Measurements from ENCODE around the gene ASTN2. TPM values are rescaled to one million over a fixed set of nuclear protein-coding genes. Genes with fewer than 3 reads are reported as not detected.

Gene ASTN2
- total and polyA plus RNA-seq, 9 of the 15 experiments (the other 6 are each of a cell fraction or from before 2014, with no cell fraction given), result 0.56 to 3.5 (median 1.9) TPM

DNA sequence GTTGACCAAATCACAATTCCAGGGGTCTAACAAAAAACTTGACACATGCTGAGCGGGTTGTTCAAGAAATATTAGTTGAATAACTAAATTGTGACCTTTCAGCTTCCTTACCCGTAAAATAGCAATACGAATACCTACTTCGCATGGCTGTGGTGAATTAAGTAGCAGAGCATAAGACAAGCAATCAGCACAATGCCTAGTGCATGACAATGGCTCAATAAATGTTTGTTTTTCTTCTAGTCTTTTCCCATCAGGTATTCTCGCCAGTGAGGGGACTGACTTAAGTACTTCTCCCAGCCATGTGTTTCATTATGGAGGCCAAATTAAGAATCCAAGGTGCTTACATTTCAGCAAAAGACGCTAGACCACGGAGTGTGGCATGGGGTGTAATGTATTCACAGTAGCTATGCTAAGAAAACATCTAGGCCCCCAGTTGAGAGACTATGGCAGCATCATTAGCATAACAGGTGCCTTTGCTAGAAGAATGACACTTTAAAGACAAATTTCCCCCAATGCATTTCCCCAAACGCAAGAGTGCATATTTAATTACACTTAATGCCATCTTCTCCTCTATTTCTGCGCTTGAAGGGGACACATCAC, 145.9 kb downstream of the ASTN2 start (continued):
- TF ChIP-seq, protein P1, sequence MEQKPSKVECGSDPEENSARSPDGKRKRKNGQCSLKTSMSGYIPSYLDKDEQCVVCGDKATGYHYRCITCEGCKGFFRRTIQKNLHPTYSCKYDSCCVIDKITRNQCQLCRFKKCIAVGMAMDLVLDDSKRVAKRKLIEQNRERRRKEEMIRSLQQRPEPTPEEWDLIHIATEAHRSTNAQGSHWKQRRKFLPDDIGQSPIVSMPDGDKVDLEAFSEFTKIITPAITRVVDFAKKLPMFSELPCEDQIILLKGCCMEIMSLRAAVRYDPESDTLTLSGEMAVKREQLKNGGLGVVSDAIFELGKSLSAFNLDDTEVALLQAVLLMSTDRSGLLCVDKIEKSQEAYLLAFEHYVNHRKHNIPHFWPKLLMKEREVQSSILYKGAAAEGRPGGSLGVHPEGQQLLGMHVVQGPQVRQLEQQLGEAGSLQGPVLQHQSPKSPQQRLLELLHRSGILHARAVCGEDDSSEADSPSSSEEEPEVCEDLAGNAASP (IDR thresholded peaks at IDR 0.05), result no peak
- no peak for TF ChIP-seq SMARCE1 (IDR thresholded peaks at IDR 0.05)
- no peak for TF ChIP-seq MIER1 (IDR thresholded peaks at IDR 0.05; ENCODE audit: low read depth)

- H3K4me2 ChIP-seq (ENCODE audit: insufficient read depth, low read length), result no peak overlapping the region
- in situ Hi-C loops (cut with MboI), result no loop called here
- ChIA-PET CTCF (ENCODE audit: low intra/inter-chr PET ratio) (no interaction called here), POLR2A (no interaction called here)
- H3K27ac ChIP-seq (ENCODE audit: extremely low read depth, low read depth, low read length), result no peak overlapping the region
- H3K4me1 ChIP-seq (replicated peaks in 1 of 2; ENCODE audit: control insufficient read depth in 2 of 2, insufficient read depth in 2 of 2, low read length in 2 of 2), result no peaks in the 10 kb centered on the region
- no peaks in the 10 kb centered on the region for H4K20me1 ChIP-seq (replicated peaks; ENCODE audit: control insufficient read depth, insufficient read depth, low read length)
- WGBS (ENCODE audit: insufficient coverage, low coverage, missing lambda C conversion rate), result 0% methylated on average over 2 of the region's 2 CpGs
- H3K9me3 ChIP-seq (replicated peaks; ENCODE audit: control insufficient read depth, insufficient read depth, low read depth, low read length), result peaks cover 1% of the 10 kb centered on the region; the same call in 1 of the 2 replicates
- DNase-seq (ENCODE audit: extremely low read depth in 1 of 4, low spot score in 3 of 4) (no peak), FAIRE-seq (no peak), ATAC-seq (no peak)
- intact Hi-C loops (cut with micrococcal nuclease), result no loop called here
- no peaks in the 10 kb centered on the region for H3K27me3 ChIP-seq (ENCODE audit: control insufficient read depth in 2 of 2, insufficient read depth in 2 of 2, low read length in 2 of 2)
- H3K9ac ChIP-seq (ENCODE audit: insufficient read depth in 1 of 2, low read depth in 2 of 2, low read length in 2 of 2), result no peak overlapping the region
- no TSS peak for BruUV-seq (replicated peaks)
- no peaks in the 10 kb centered on the region for H3K36me3 ChIP-seq (ENCODE audit: control insufficient read depth, insufficient read depth, low read length)
- H3K4me3 ChIP-seq, result no peak overlapping the region
- no peaks in the 10 kb centered on the region for H3K79me2 ChIP-seq (ENCODE audit: control insufficient read depth, insufficient read depth, low read length)
- no peaks in the 10 kb centered on the region for H3K9me1 ChIP-seq (ENCODE audit: control insufficient read depth, insufficient read depth, low read length)
- H2AFZ ChIP-seq (ENCODE audit: low read depth, low read length), result no peak overlapping the region
- TF ChIP-seq ZNF717 (CRISPR knock-in tag; IDR thresholded peaks at IDR 0.05) (no peak), MIER1 (IDR thresholded peaks at IDR 0.05; ENCODE audit: low read depth) (no peak), ZNF766 (CRISPR knock-in tag; conservative IDR thresholded peaks at IDR 0.05) (no peak), SIRT6 (IDR thresholded peaks at IDR 0.05; ENCODE audit: low read depth, low read length) (no peak), LCOR (CRISPR knock-in tag; IDR thresholded peaks at IDR 0.05) (no peak), SMAD4 (CRISPR knock-in tag; conservative IDR thresholded peaks at IDR 0.05) (no peak), HNRNPUL1 (IDR thresholded peaks at IDR 0.05; ENCODE audit: low read length) (no peak), CAMTA2 (CRISPR knock-in tag; conservative IDR thresholded peaks at IDR 0.05) (no peak), ZBTB12 (CRISPR knock-in tag; IDR thresholded peaks at IDR 0.05) (no peak), TCFL5 (CRISPR knock-in tag; conservative IDR thresholded peaks at IDR 0.05) (no peak), NFXL1 (CRISPR knock-in tag; IDR thresholded peaks at IDR 0.05) (no peak), OTX1 (CRISPR knock-in tag; IDR thresholded peaks at IDR 0.05) (no peak), TCF3 (CRISPR knock-in tag; IDR thresholded peaks at IDR 0.05) (no peak)
- TF ChIP-seq, protein P2, sequence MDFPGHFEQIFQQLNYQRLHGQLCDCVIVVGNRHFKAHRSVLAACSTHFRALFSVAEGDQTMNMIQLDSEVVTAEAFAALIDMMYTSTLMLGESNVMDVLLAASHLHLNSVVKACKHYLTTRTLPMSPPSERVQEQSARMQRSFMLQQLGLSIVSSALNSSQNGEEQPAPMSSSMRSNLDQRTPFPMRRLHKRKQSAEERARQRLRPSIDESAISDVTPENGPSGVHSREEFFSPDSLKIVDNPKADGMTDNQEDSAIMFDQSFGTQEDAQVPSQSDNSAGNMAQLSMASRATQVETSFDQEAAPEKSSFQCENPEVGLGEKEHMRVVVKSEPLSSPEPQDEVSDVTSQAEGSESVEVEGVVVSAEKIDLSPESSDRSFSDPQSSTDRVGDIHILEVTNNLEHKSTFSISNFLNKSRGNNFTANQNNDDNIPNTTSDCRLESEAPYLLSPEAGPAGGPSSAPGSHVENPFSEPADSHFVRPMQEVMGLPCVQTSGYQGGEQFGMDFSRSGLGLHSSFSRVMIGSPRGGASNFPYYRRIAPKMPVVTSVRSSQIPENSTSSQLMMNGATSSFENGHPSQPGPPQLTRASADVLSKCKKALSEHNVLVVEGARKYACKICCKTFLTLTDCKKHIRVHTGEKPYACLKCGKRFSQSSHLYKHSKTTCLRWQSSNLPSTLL (IDR thresholded peaks at IDR 0.05), result no peak
Observed at GRCh38 chr9:117266855-117267497, 147.9 kb downstream of the ASTN2 start.

Data from K562 (cell line).